ENCODE data around the gene ZBTB48.

Gene ZBTB48

DNA sequence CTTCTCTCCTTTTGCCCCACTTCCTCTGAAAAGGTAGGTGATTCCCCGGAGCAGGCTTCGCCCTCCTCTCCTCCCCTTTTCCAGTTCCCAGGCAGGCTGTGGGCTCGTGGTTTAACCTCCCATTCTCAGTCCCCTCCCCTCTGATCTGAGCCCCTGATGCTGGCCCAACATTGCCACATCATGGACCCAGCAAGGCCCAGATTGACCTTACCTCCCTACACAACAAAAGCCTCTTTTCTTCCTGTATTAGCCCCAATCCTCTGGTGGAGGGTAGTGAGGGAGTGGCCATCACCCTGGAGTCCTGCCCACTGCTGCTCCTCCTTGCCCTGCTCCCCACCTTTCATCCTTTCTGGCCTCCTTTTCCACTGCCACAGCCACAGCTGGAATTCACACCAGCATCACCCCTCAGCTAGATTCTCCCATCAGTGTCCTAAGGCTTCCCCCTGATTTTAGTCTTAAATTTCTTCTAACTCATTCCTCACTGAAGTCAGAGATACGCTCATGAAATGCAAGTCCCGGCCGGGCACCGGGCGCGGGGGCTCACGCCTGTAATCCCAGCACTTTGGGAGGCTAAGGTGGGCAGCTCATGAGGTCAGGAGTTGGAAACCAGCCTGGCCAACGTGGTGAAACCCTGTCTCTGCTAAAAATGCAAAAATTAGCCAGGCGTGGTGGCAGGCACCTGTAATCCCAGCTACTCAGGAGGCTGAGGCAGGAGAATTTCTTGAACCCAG, 7.0 kb upstream of the ZBTB48 start:
- DNase-seq (ENCODE audit: low read depth), result no peak

DNA sequence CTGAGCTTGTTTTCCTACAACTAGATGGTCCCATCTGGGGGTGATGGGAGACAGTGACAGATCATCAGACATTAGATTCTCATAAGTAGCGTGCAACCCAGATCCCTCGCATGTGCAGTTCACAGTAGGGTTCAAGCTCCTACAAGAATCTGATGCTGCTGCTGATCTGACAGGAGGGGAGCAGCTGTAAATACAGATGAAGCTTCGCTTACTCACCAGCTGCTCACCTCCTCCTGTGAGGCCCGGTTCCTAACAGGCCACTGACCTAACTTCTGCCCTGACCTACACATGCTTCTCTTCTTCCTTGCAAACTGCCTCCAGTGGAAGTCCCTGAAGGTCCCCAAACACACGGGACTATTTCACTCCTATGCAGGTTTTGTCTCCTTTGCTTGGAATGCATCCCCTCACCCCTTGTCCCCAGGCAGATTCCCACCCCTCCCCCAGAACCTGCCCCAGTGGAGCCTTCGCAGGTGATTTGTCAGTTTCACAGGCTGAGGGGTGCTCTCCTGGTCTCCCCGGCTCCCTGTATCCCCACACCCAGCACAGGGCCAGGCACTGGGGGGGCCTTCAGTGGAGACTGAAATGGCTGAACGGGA, 5.7 kb upstream of the ZBTB48 start:
- peak; percentile 55 for DNase-seq (ENCODE audit: low read depth)

DNA sequence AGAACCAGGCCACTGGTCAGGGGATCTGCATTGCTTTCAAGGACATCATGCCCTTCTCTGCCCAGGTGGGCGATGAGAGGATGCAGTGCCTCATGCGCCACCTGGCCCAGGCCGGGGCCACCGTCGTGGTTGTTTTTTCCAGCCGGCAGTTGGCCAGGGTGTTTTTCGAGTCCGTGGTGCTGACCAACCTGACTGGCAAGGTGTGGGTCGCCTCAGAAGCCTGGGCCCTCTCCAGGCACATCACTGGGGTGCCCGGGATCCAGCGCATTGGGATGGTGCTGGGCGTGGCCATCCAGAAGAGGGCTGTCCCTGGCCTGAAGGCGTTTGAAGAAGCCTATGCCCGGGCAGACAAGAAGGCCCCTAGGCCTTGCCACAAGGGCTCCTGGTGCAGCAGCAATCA, 5.0 kb upstream of the ZBTB48 start:
- no peak for DNase-seq (ENCODE audit: low read depth)

DNA sequence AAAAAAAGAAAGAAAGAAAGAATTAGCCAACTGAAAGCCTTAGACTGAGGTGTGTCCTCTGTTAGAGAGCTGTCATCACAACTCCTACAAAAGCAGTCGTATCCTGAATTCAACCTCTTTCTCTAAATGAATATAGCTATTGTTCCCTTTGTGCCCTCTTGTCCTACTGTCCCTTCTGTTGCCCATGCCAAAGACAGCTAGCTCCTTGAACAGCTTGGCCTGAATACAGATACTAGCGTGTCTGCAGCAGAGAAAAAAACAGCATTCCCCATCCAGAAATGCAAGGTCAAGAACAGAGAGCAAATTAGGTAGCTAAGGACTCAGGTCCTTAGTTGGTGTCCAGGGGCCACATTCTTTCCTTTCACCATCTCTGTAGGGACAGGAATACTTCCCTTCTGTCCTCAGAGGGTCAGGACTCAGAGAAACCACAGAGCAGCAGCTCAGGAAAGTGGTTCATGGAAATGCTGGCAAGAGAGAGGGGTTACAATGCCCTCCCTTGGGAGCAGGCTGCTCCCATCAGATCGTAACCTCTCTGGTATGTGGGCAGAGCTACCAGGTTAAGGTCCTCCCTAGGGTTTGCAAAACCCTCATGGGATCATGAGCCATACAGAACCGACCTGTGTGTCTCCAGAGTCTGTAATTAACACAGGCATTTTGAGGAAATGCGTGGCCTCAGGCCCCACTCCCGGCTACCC, 1.8 kb upstream of the ZBTB48 start:
- no peak for DNase-seq (ENCODE audit: low read depth)

DNA sequence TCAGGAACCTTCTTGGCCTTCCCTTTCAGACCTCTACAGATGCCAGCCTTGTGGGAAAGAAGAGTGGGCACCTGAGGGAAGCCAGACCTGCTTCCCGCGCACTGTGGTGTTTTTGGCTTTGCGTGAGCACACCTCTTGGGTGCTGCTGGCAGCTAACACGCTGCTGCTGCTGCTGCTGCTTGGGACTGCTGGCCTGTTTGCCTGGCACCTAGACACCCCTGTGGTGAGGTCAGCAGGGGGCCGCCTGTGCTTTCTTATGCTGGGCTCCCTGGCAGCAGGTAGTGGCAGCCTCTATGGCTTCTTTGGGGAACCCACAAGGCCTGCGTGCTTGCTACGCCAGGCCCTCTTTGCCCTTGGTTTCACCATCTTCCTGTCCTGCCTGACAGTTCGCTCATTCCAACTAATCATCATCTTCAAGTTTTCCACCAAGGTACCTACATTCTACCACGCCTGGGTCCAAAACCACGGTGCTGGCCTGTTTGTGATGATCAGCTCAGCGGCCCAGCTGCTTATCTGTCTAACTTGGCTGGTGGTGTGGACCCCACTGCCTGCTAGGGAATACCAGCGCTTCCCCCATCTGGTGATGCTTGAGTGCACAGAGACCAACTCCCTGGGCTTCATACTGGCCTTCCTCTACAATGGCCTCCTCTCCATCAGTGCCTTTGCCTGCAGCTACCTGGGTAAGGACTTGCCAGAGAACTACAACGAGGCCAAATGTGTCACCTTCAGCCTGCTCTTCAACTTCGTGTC, 995 bp upstream of the ZBTB48 start:
- DNase-seq (ENCODE audit: low read depth), result no peak

DNA sequence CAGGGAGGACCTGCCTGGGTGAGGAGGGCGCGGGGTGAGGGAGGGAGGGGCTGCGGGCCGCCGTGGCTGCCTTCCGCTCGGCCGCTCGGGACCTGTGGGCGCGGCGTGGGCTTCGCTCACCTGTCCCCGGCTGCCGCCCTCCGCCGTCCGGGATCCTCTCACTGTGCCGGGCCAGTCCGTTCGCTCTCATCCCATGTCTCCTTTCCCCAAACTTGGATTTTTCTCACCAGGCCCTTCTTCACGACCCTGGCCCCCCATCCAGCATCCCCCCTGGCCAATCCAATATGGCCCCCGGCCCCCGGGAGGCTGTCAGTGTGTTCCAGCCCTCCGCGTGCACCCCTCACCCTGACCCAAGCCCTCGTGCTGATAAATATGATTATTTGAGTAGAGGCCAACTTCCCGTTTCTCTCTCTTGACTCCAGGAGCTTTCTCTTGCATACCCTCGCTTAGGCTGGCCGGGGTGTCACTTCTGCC, 362 bp downstream of the ZBTB48 start:
- no peak for DNase-seq (ENCODE audit: low read depth)

DNA sequence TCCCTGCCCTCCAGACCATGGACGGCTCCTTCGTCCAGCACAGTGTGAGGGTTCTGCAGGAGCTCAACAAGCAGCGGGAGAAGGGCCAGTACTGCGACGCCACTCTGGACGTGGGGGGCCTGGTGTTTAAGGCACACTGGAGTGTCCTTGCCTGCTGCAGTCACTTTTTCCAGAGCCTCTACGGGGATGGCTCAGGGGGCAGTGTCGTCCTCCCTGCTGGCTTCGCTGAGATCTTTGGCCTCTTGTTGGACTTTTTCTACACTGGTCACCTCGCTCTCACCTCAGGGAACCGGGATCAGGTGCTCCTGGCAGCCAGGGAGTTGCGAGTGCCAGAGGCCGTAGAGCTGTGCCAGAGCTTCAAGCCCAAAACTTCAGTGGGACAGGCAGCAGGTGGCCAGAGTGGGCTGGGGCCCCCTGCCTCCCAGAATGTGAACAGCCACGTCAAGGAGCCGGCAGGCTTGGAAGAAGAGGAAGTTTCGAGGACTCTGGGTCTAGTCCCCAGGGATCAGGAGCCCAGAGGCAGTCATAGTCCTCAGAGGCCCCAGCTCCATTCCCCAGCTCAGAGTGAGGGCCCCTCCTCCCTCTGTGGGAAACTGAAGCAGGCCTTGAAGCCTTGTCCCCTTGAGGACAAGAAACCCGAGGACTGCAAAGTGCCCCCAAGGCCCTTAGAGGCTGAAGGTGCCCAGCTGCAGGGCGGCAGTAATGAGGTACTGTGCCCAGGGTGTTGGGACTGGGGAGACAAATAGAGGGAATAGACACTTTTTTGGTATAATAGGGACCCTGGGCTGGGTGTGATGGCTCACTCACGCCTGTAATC, 1.0 kb downstream of the ZBTB48 start:
- peak; percentile 22 for DNase-seq (ENCODE audit: low read depth)

DNA sequence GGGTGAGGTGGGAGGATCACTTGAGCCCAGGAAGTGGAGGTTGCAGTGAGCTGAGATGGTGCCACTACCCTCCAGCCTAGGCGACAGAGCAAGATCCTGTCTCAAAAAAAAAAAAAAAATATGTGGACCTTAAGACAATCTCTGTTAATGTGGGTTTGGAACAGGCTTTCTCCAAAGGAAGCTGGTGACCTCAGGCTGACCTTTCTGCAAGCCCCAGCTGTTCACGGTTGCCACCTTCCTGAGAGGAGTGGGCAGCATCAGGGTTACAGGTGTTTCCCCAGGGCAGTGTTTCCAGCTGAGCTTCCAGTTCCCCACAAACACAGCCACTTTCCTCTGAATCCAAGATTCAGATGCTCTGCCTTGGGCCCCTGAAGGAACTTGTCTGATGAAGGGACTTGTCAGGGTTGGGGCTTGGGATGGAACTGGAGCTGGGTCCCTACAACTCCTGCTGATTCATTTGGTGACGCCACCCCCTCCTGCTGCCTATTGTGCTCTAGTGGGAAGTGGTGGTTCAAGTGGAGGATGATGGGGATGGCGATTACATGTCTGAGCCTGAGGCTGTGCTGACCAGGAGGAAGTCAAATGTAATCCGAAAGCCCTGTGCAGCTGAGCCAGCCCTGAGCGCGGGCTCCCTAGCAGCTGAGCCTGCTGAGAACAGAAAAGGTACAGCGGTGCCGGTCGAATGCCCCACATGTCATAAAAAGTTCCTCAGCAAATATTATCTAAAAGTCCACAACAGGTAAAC, 1.9 kb downstream of the ZBTB48 start:
- peak; percentile 12 for DNase-seq (ENCODE audit: low read depth)

DNA sequence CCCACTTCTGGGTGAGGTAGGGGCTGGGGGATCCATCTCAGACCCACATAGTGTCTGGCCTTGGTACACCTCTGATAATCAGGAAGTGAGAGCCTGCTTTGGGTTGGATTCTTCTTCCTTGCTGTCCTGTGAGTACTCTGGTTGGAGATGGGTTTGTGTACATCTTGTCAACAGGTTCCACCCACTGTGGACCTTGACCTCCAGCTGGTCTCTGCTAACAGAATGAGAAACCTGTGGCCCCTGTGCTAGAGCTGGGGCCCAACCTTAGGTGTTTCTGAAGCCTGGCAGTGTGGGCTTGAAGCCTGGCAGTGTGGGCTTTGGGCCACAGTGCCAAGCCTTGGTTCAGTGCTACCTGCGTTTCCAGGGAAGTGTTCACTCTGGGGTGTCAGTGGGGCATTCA, 2.6 kb downstream of the ZBTB48 start:
- DNase-seq (ENCODE audit: low read depth), result no peak

DNA sequence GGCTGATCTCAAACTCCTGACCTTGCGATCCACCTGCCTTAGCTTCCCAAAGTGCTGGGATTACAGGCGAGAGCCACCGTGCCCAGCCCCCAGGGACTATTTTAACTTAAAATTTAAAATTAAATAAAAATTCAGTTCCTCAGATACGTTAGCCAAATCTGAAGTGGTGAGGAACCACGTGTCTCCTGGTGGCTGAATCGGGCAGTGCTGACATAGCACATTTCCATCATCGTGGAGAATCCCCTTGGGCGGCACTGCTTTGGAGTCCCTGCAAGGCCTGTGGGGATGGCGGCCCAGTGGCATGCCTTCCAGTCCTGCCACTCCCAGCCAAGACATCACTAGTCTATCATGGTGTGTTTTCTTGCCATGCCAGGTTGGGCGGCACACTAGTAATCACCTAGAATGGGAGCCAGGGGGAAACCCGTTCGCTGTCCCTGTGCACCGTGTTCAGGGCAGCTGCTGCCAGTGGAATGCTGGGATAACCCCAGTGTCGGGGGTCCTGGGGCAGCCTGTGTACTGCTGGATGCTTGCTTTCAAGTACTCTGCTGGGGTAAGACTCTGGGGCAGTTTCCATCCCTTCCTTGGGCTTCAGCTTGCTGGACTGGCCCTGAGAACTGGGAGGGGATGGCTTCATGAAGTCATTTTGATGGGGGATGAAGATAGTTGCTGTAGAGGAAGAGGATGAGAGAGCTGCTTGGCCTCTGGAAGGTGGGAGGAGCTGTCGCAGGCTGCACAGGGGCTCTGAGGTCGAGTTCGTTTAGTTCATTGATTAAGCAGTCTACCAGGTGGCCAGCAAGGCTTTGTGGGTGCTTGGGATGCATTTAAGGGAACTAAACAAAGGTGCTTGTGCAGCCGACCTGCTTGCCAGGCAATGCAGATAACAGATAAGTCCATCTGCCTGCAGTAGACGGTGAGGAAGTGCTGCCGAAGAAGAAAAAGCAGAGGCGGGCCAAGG, 4.6 kb downstream of the ZBTB48 start:
- DNase-seq (ENCODE audit: low read depth), result peak; percentile 29

DNA sequence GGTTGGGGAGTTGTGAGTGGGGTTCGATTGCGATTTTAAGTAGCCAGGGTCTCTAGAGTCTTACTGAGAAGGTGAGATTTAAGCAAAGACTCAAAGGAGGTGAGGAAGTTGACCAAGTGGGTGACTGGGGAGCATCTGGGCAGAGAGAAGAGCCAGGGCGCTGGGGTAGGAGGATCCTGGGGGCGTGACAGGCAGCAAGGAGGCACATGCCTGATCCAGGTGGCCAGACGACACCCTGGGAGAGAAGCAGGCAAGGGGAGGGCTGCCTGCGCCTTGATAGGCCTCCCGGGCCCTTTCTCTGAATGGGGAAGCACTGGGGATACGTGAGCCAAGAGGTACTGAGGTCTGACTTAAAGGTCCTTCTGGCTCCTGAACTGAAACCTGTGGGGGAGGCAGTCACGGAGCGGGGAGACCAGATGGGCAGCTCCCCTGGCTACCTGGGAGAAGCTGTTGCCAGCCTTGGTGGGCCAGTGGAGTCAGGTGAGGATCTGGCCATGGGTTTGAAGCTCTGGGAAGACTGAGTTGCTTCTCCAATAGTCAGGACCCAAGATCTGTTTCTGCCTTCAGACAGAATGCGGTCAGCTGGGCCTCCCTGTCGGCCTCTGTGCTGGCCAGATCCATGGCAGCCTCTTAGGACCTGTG, 5.4 kb downstream of the ZBTB48 start:
- DNase-seq (ENCODE audit: low read depth), result no peak

DNA sequence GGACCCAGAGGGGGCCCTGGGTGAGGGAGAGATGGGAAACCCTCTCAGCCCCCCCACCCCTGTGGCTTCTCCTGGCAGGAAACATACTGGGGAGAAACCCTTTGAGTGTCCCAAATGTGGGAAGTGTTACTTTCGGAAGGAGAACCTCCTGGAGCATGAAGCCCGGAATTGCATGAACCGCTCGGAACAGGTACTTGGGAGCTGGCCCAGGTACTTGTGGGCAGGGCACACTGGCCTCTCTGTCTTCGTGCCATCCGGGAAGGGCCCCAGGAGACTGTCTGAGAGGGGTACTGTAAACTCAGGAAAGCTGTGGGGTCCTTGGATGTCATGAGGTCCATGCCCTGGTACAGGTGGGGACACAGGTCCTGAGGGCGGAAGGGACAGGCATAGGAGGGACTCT, 6.0 kb downstream of the ZBTB48 start:
- DNase-seq (ENCODE audit: low read depth), result no peak

DNA sequence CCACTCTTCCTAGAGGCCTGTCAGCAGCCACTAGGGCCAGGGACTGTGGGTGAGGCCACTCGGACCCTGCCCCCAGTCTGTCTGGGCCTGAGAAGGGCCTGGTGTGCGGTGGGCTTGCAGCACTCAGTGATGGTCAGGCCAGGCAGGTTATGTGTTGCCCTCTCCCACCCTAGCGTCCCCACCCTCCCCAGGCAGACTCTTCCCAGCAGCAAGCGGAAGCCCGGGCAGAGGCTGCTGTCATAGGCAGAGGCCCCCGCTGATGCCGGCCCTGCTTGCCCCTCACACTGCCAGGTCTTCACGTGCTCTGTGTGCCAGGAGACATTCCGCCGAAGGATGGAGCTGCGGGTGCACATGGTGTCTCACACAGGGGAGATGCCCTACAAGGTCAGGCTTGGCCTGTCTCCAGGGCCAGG, 6.6 kb downstream of the ZBTB48 start:
- DNase-seq (ENCODE audit: low read depth), result no peak

DNA sequence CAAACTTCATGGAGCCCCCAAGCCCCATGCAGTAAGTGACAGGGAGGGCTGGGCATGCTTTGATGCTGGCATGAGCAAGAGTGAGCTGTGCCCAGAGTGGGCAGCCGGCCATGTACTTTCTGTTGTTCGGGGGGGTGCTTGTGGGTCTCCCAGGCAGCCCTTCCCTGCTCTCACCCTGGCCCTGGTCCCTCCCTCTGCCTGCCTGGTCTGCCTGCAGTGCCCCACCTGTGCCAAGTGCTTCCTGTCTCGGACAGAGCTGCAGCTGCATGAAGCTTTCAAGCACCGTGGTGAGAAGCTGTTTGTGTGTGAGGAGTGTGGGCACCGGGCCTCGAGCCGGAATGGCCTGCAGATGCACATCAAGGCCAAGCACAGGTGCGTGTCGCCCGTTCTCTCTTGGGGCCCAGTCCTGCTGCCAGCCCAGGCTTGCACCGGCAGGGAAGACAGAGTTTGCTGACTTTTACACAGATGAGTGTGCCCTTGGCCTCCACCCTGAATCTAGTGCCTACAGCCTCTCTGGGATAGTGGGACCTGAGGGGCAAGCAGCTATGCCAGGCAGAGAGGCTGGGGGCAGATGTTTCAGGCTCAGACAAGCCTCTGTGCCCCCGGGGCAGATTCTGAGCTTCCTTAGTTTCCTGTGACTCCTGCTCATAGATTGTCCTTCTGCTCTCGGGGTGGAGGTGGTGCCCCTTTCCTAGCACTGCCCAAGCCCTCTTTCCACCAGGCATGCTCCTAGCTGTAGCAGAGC, 7.6 kb downstream of the ZBTB48 start:
- DNase-seq (ENCODE audit: low read depth), result peak; percentile 17

DNA sequence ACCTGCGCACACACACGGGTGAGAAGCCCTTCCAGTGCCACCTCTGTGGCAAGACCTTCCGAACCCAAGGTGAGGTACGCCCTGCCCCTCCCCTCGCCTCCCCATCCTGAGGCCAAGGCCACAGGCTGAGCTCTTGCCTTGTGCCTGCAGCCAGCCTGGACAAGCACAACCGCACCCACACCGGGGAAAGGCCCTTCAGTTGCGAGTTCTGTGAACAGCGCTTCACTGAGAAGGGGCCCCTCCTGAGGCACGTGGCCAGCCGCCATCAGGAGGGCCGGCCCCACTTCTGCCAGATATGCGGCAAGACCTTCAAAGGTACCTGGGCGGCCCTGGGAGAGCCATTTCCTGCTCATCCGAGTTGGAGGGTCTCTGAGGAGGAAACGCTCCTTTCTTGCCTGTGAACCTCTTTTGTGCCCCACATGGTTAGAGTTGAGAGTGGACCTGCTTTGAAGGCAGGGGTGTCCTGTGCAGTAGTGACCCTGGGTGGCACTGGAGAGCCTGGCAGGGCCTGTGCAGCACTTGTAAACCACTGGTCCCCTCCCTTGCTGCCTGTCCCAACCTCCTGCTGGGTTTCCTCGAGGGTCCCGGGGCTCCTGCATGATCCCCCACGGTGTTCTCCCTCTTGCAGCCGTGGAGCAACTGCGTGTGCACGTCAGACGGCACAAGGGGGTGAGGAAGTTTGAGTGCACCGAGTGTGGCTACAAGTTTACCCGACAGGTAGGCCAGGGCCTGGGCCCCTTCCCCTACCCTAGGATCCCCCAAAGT, 8.5 kb downstream of the ZBTB48 start:
- no peak for DNase-seq (ENCODE audit: low read depth)

DNA sequence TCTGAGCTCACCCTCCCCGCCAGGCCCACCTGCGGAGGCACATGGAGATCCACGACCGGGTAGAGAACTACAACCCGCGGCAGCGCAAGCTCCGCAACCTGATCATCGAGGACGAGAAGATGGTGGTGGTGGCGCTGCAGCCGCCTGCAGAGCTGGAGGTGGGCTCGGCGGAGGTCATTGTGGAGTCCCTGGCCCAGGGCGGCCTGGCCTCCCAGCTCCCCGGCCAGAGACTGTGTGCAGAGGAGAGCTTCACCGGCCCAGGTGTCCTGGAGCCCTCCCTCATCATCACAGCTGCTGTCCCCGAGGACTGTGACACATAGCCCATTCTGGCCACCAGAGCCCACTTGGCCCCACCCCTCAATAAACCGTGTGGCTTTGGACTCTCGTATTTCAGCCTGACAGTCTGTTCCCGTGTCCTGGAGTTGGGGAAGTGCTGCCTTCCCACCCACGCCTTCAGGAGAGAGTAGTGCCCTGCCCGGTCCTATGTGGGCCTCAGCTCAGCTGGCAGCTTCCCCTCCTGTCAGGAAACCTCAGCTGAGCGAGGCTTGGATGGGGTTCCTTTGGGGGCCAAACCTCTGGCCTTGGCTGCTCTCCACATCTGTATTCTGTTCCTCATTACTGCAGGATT, 9.2 kb downstream of the ZBTB48 start:
- DNase-seq (ENCODE audit: low read depth), result no peak

DNA sequence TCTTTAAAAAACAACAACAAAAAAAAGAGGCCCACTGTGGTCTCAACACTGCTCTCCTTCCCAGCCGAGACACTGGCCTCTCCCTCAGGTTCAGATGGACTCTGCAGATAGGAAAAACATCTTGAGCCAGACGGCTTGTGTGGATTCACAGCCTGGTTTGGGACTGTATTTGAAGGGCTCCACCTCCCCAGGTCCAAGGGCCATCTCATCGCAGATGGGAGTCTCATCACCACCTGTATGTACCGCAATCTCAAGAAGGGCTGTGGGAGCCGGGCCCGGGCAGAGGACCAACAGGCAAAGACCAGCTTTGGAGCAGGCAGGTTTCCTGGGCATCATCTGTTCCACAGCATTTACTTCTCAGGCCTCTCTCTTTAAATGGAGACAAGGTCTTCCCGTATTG, 10.3 kb downstream of the ZBTB48 start:
- DNase-seq (ENCODE audit: low read depth), result no peak

Data from ELR (cell line).